Gastroesophageal sphincter (tissue), 3 donors: ENCODE measurements around the gene CALHM3.

Experiments
- CTCF ChIP-seq, 4 experiments: fragments of 200-600 bp in 2 of 4; fragments of 450-650 bp in 2 of 4; sonication (generic) in 1 of 4; IDR thresholded peaks; one replicate each; pipeline ENCODE4 v1.5.1; 2017 to 2019; ENCODE audit warnings: antibody characterized with exemption in 4 of 4, mild to moderate bottlenecking in 2 of 4, moderate library complexity in 2 of 4
- POLR2AphosphoS5 ChIP-seq: sonication (generic); formaldehyde crosslinking; IDR thresholded peaks from one replicate; pipeline ENCODE4 v1.6.1; 2017; ENCODE audit warnings: antibody characterized with exemption

GRCh38 chr10:103519798-103520197 is 40.8 kb upstream of the CALHM3 start:
- no peak for TF ChIP-seq CTCF (IDR thresholded peaks at IDR 0.05)
- TF ChIP-seq POLR2AphosphoS5 = no peak
